ENCODE results near the gene PHLDA2.

PHLDA2 gene

GRCh38 chr11:2916892-2917645, 12.2 kb downstream of the PHLDA2 start:
- Histone ChIP-seq H3K4me2 (ENCODE audit: insufficient read depth, low read length, poor library complexity, severe bottlenecking) (no peak overlapping the region), H2AFZ (ENCODE audit: low read length) (no peak overlapping the region), H3K36me3 (replicated peaks in 1 of 2; ENCODE audit: control insufficient read depth in 2 of 2, insufficient read depth in 2 of 2, low read length in 2 of 2) (no peaks in the 10 kb centered on the region), H3K4ac (ENCODE audit: low read length) (peak overlapping the region; percentile 95), H3K18ac (ENCODE audit: low read length) (peak overlapping the region; percentile 80), H4K8ac (ENCODE audit: low read depth, low read length) (no peak overlapping the region), H2BK120ac (ENCODE audit: low read depth, low read length) (peak overlapping the region; percentile 31), H3K23ac (ENCODE audit: low read depth, low read length, poor library complexity) (no peak overlapping the region), H3K4me3 (ENCODE audit: low read length in 2 of 2) (no peak overlapping the region), H3K79me1 (ENCODE audit: low read depth, low read length) (no peaks in the 10 kb centered on the region), H2BK15ac (ENCODE audit: low read length) (peak overlapping the region; percentile 64), H2BK12ac (ENCODE audit: low read length) (peak overlapping the region; percentile 58), H3K4me1 (ENCODE audit: control insufficient read depth in 2 of 2, insufficient read depth in 1 of 2, low read depth in 1 of 2, low read length in 2 of 2) (peaks cover 5 to 15% of the 10 kb centered on the region in 2 donors), H3K9ac (ENCODE audit: low read depth, low read length, poor library complexity) (no peak overlapping the region), H3K27ac (replicated peaks; ENCODE audit: low read length) (no peak overlapping the region), H2BK5ac (ENCODE audit: low read length) (peak overlapping the region; percentile 39), H3K14ac (ENCODE audit: low read length) (peak overlapping the region; percentile 38), H4K91ac (ENCODE audit: low read depth, low read length, poor library complexity) (no peak overlapping the region), H3K9me3 (replicated peaks in 1 of 2; ENCODE audit: control insufficient read depth in 2 of 2, insufficient read depth in 1 of 2, low read depth in 1 of 2, low read length in 2 of 2) (no peaks in the 10 kb centered on the region), H2AK5ac (ENCODE audit: low read depth, low read length) (peak overlapping the region; percentile 46), H3K27me3 (ENCODE audit: control insufficient read depth in 3 of 3, insufficient read depth in 3 of 3, low read depth in 1 of 3, low read length in 3 of 3) (no peaks in the 10 kb centered on the region)
- no peak for DNase-seq (ENCODE audit: low spot score)
- WGBS, 2 donors (ENCODE audit: extremely low coverage in 2 of 2, insufficient read length in 2 of 2, insufficient replicate concordance in 1 of 2) = no CpG with 5 or more reads among the region's 16 CpGs

DNA sequence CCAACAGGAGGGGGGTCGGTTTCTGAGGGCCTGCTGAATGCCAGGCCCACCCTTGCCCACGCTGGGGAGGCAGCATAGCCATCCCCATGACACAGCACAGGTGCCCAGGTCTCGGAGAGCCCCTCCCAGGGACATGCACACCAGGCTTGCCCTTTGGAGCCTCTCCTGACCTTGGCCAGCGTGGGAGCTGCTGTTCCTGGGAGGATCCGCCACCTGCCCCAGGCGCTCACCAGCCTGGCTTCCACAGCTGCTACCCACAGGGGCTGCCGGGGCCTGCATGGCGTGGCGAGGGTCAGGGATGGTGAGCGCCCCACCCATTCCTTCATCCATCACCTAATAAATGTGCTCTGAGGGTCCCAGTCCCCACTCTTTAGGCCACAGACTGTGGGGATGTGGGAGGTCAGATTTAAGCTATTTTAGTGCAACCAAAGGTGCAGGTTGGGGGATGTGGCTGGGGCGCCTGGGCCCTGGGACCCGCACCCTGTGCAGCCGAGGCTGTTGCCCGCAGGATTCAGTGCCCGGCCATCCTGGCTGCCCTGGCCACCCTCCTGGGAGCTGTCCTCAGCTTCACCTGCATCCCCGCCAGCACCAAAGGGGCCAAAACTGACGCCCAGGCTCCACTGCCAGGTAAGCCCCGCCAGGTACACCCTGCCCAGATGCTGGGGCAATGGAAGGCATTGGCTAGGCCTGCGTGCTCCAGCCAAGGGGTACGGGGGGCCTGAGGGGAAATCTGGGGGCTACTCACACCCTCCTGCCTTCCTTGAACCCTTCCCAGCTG, 12.9 kb downstream of the PHLDA2 start:
- no peak overlapping the region for H2BK120ac ChIP-seq (ENCODE audit: low read depth, low read length)
- H3K36me3 ChIP-seq (replicated peaks in 1 of 2; ENCODE audit: control insufficient read depth in 2 of 2, insufficient read depth in 2 of 2, low read length in 2 of 2) = no peaks in the 10 kb centered on the region

GRCh38 chr11:2915473-2915872, 13.7 kb downstream of the PHLDA2 start:
- whole genome bisulfite sequencing, 2 donors (ENCODE audit: extremely low coverage in 2 of 2, insufficient read length in 2 of 2, insufficient replicate concordance in 1 of 2) = no CpG with 5 or more reads among the region's 11 CpGs
- Histone ChIP-seq H3K36me3 (replicated peaks in 1 of 2; ENCODE audit: control insufficient read depth in 2 of 2, insufficient read depth in 2 of 2, low read length in 2 of 2) (no peaks in the 10 kb centered on the region), H4K91ac (ENCODE audit: low read depth, low read length, poor library complexity) (no peak overlapping the region), H2AFZ (ENCODE audit: low read length) (no peak overlapping the region), H2AK5ac (ENCODE audit: low read depth, low read length) (no peak overlapping the region), H3K4me1 (ENCODE audit: control insufficient read depth in 2 of 2, insufficient read depth in 1 of 2, low read depth in 1 of 2, low read length in 2 of 2) (peaks cover 5 to 20% of the 10 kb centered on the region in 2 donors), H3K27ac (replicated peaks; ENCODE audit: low read length) (no peak overlapping the region), H4K8ac (ENCODE audit: low read depth, low read length) (no peak overlapping the region), H3K14ac (ENCODE audit: low read length) (no peak overlapping the region), H3K4me3 (ENCODE audit: low read length in 2 of 2) (no peak overlapping the region), H3K4me2 (ENCODE audit: insufficient read depth, low read length, poor library complexity, severe bottlenecking) (no peak overlapping the region), H2BK12ac (ENCODE audit: low read length) (peak overlapping the region; percentile 58), H2BK120ac (ENCODE audit: low read depth, low read length) (no peak overlapping the region), H2BK15ac (ENCODE audit: low read length) (peak overlapping the region; percentile 9), H3K9me3 (replicated peaks in 1 of 2; ENCODE audit: control insufficient read depth in 2 of 2, insufficient read depth in 1 of 2, low read depth in 1 of 2, low read length in 2 of 2) (no peaks in the 10 kb centered on the region), H3K23ac (ENCODE audit: low read depth, low read length, poor library complexity) (no peak overlapping the region), H3K9ac (ENCODE audit: low read depth, low read length, poor library complexity) (no peak overlapping the region), H3K27me3 (ENCODE audit: control insufficient read depth in 3 of 3, insufficient read depth in 3 of 3, low read depth in 1 of 3, low read length in 3 of 3) (no peaks in the 10 kb centered on the region), H3K79me1 (ENCODE audit: low read depth, low read length) (no peaks in the 10 kb centered on the region), H3K18ac (ENCODE audit: low read length) (peak overlapping the region; percentile 71), H3K4ac (ENCODE audit: low read length) (no peak overlapping the region), H2BK5ac (ENCODE audit: low read length) (no peak overlapping the region)
- DNase-seq (ENCODE audit: low spot score) = no peak

More for the DNA sequence above, 12.9 kb downstream of the PHLDA2 start:
- no peak overlapping the region for H2AFZ ChIP-seq (ENCODE audit: low read length)
- DNase-seq (ENCODE audit: low spot score) = no peak
- H4K91ac ChIP-seq (ENCODE audit: low read depth, low read length, poor library complexity) = no peak overlapping the region
- H3K9ac ChIP-seq (ENCODE audit: low read depth, low read length, poor library complexity) = no peak overlapping the region
- no peak overlapping the region for H3K4ac ChIP-seq (ENCODE audit: low read length)
- peak overlapping the region; percentile 37 for H2AK5ac ChIP-seq (ENCODE audit: low read depth, low read length)
- no peak overlapping the region for H4K8ac ChIP-seq (ENCODE audit: low read depth, low read length)
- peak overlapping the region; percentile 9 for H2BK15ac ChIP-seq (ENCODE audit: low read length)
- peak overlapping the region; percentile 57 for H3K18ac ChIP-seq (ENCODE audit: low read length)
- no peak overlapping the region for H3K4me2 ChIP-seq (ENCODE audit: insufficient read depth, low read length, poor library complexity, severe bottlenecking)
- no peaks in the 10 kb centered on the region for H3K27me3 ChIP-seq (ENCODE audit: control insufficient read depth in 3 of 3, insufficient read depth in 3 of 3, low read depth in 1 of 3, low read length in 3 of 3)
- H3K23ac ChIP-seq (ENCODE audit: low read depth, low read length, poor library complexity) = no peak overlapping the region
- H3K27ac ChIP-seq (replicated peaks; ENCODE audit: low read length) = no peak overlapping the region
- H3K14ac ChIP-seq (ENCODE audit: low read length) = peak overlapping the region; percentile 38
- no peaks in the 10 kb centered on the region for H3K79me1 ChIP-seq (ENCODE audit: low read depth, low read length)
- peak overlapping the region; percentile 39 for H2BK5ac ChIP-seq (ENCODE audit: low read length)
- H3K9me3 ChIP-seq (replicated peaks in 1 of 2; ENCODE audit: control insufficient read depth in 2 of 2, insufficient read depth in 1 of 2, low read depth in 1 of 2, low read length in 2 of 2) = no peaks in the 10 kb centered on the region
- WGBS, 2 donors (ENCODE audit: extremely low coverage in 2 of 2, insufficient read length in 2 of 2, insufficient replicate concordance in 1 of 2) = no CpG with 5 or more reads among the region's 20 CpGs
- H2BK12ac ChIP-seq (ENCODE audit: low read length) = peak overlapping the region; percentile 41
- peaks cover 5 to 20% of the 10 kb centered on the region in 2 donors for H3K4me1 ChIP-seq (ENCODE audit: control insufficient read depth in 2 of 2, insufficient read depth in 1 of 2, low read depth in 1 of 2, low read length in 2 of 2)
- H3K4me3 ChIP-seq (ENCODE audit: low read length in 2 of 2) = no peak overlapping the region
